ENCODE results near the gene PEAK3.

GRCh38 chr19:2280633-2281264 lies 1.2 kb downstream of the PEAK3 start:
- TF ChIP-seq POLR2A (IDR thresholded peaks at IDR 0.05) (no peak), CTCF (IDR thresholded peaks at IDR 0.05) (no peak), POLR2AphosphoS5 (IDR thresholded peaks at IDR 0.05) (no peak), EP300 (IDR thresholded peaks at IDR 0.05) (no peak)
